ENCODE data around the gene REX1BD. TPM values are rescaled to one million over a fixed set of nuclear protein-coding genes. Genes with fewer than 3 reads are reported as not detected.

REX1BD gene
- total RNA-seq, 4 donors from 2014 or later: 29.7 to 295 (median 74.2) TPM

DNA sequence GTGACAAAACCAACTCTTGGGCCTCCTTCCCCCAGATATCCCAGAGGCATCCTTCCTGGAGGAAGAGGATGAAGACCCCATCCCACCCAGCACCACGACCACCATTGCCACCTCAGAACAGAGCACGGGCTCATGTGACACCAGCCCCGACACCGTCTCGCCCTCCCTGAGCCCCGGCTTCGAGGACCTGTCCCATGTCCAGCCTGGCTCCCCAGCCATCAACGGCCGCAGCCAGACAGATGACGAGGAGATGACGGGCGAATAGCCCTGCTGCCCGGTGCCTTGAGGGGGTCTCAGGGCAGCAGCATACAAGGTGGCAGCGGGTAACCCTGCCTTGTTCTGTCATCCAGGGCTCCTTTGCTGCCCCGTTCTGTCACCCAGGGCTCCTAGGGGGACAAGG, 20.2 kb upstream of the REX1BD start:
- intact Hi-C loops (cut with DNase I; ENCODE audit: low total_unique reads): no loop called here
- Histone ChIP-seq H3K36me3 (no peaks in the 10 kb centered on the region), H3K4me3 (no peak overlapping the region), H3K27ac (no peak overlapping the region), H3K9me3 (no peaks in the 10 kb centered on the region), H3K27me3 (no peaks in the 10 kb centered on the region), H3K4me1 (peaks cover 8 to 9% of the 10 kb centered on the region in 2 donors)
- no peak for DNase-seq
- TF ChIP-seq, protein P1, sequence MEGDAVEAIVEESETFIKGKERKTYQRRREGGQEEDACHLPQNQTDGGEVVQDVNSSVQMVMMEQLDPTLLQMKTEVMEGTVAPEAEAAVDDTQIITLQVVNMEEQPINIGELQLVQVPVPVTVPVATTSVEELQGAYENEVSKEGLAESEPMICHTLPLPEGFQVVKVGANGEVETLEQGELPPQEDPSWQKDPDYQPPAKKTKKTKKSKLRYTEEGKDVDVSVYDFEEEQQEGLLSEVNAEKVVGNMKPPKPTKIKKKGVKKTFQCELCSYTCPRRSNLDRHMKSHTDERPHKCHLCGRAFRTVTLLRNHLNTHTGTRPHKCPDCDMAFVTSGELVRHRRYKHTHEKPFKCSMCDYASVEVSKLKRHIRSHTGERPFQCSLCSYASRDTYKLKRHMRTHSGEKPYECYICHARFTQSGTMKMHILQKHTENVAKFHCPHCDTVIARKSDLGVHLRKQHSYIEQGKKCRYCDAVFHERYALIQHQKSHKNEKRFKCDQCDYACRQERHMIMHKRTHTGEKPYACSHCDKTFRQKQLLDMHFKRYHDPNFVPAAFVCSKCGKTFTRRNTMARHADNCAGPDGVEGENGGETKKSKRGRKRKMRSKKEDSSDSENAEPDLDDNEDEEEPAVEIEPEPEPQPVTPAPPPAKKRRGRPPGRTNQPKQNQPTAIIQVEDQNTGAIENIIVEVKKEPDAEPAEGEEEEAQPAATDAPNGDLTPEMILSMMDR (IDR thresholded peaks at IDR 0.05): no peak
- no peak for TF ChIP-seq POLR2A (IDR thresholded peaks at IDR 0.05)

DNA sequence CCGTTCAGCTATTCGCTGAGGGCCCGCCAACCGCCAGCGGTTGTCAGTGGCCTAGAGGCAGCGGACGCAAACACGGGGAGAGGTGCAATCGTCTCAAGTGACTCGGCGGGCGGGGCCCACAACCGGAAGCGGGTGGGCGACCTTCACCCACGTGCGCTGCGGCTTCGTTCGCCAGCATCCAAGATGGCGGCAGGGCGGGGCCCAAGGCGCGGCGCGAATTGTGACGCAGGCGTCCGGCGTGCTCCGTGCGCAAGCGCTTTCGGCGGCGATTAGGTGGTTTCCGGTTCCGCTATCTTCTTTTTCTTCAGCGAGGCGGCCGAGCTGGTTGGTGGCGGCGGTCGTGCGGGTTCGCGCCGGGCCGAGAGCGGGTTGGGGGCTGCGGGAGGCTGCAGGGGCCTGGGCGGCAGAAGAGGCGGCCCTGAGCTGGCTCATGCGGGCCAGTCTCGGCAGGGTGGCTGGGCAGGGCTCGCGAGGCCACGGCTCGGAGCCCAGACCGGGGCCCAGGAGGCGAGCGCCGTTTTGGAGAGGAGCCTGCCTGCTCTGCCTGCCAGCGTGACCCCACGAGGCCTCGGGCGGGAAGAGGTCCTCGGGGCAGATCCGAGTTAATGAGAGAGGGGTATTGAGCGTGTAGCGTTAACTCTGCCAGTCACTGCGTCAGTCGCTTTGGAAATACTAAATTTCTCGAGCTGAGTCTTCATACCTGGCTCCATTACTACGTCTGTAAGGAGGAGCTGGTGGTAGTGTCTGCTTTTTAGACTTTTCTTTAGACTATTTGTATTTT, 16.8 kb upstream of the REX1BD start, which contains the start of gene UBA52:
Gene UBA52, plus strand, starts transcription at position 294 of the 781 bp plus-strand sequence. CDS start 1,444 bp downstream, outside the sequence.
- intact Hi-C loops (cut with DNase I; ENCODE audit: low total_unique reads): loop anchor here (10.0 kb wide), 1 partner anchor 127 kb away; no protein-coding TSS in a partner anchor

DNA sequence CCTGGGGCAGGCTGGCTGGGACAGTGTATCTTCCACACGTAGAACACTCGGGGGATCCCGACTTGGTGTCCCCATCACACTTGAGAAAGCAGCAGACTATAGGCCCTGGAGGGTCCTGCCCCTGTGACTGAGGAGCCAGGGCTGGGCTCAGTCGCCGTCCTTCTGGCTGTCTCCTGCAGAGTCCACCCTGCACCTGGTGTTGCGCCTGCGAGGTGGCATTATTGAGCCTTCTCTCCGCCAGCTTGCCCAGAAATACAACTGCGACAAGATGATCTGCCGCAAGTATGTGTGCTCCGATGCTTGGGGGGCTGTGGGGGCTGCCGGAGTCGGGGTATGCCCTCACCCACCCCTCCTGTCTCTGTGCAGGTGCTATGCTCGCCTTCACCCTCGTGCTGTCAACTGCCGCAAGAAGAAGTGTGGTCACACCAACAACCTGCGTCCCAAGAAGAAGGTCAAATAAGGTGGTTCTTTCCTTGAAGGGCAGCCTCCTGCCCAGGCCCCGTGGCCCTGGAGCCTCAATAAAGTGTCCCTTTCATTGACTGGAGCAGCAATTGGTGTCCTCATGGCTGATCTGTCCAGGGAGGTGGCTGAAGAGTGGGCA, 13.8 kb upstream of the REX1BD start:
- H3K36me3 ChIP-seq: no peaks in the 10 kb centered on the region
- H3K4me3 ChIP-seq: no peak overlapping the region
- H3K27me3 ChIP-seq: no peaks in the 10 kb centered on the region
- H3K27ac ChIP-seq: no peak overlapping the region
- TF ChIP-seq POLR2A (IDR thresholded peaks at IDR 0.05): no peak
- TF ChIP-seq, protein P1 (IDR thresholded peaks at IDR 0.05): no peak
- H3K4me1 ChIP-seq: peaks cover 8 to 9% of the 10 kb centered on the region in 2 donors
- intact Hi-C loops (cut with DNase I; ENCODE audit: low total_unique reads): loop anchor here (10.0 kb wide), 1 partner anchor 130 kb away; no protein-coding TSS in a partner anchor
- no peaks in the 10 kb centered on the region for H3K9me3 ChIP-seq
- no peak for DNase-seq

More for the DNA sequence above, 16.8 kb upstream of the REX1BD start, which contains the start of gene UBA52:
- Histone ChIP-seq H3K9me3 (no peaks in the 10 kb centered on the region), H3K27me3 (no peaks in the 10 kb centered on the region), H3K27ac (peak within 1 kb of the TSS; percentile 75 to 92), H3K4me1 (peaks cover 8 to 9% of the 10 kb centered on the region in 2 donors), H3K4me3 (peak within 1 kb of the TSS; percentile 72 to 91), H3K36me3 (no peaks in the 10 kb centered on the region)
- peak; percentile 85 to 95 for TF ChIP-seq POLR2A (IDR thresholded peaks at IDR 0.05)
- TF ChIP-seq, protein P1 (IDR thresholded peaks at IDR 0.05): peak in 2 of 4 experiments; percentile 19 to 21
- DNase-seq: peak; percentile 96 to 99

DNA sequence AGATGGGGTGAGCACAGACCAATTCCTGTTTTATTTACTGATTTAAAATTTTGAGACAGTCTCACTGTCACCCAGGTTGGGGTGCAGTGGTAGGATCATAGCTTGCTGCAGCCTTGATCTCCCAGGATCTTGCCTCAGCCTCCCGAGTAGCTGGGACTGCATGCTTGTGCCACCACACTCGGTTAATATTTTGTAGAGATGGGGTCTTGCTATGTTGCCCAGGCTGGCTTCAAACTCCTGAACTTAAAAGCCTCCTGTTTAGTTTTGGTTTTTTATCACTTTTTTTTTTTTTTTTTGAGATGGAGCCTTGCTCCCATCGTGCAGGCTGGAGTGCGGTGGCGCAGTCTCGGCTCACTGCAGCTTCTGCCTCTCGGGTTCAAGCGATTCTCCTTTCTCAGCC, 12.2 kb upstream of the REX1BD start:
- no peak overlapping the region for H3K4me3 ChIP-seq
- DNase-seq: no peak
- H3K4me1 ChIP-seq: peaks cover 8 to 9% of the 10 kb centered on the region in 2 donors
- no peak for TF ChIP-seq POLR2A (IDR thresholded peaks at IDR 0.05)
- TF ChIP-seq, protein P1 (IDR thresholded peaks at IDR 0.05): no peak
- H3K27ac ChIP-seq: no peak overlapping the region
- intact Hi-C loops (cut with DNase I; ENCODE audit: low total_unique reads): loop anchor here (10.0 kb wide), 1 partner anchor 132 kb away; no protein-coding TSS in a partner anchor
- H3K27me3 ChIP-seq: no peaks in the 10 kb centered on the region
- no peaks in the 10 kb centered on the region for H3K36me3 ChIP-seq
- no peaks in the 10 kb centered on the region for H3K9me3 ChIP-seq

Data from uterus (tissue), 4 donors.